Measurements from ENCODE around the gene SMYD3.
A peak's percentile ranks its signal among the peaks of the same experiment; 100 is the strongest.

The SMYD3 gene

DNA sequence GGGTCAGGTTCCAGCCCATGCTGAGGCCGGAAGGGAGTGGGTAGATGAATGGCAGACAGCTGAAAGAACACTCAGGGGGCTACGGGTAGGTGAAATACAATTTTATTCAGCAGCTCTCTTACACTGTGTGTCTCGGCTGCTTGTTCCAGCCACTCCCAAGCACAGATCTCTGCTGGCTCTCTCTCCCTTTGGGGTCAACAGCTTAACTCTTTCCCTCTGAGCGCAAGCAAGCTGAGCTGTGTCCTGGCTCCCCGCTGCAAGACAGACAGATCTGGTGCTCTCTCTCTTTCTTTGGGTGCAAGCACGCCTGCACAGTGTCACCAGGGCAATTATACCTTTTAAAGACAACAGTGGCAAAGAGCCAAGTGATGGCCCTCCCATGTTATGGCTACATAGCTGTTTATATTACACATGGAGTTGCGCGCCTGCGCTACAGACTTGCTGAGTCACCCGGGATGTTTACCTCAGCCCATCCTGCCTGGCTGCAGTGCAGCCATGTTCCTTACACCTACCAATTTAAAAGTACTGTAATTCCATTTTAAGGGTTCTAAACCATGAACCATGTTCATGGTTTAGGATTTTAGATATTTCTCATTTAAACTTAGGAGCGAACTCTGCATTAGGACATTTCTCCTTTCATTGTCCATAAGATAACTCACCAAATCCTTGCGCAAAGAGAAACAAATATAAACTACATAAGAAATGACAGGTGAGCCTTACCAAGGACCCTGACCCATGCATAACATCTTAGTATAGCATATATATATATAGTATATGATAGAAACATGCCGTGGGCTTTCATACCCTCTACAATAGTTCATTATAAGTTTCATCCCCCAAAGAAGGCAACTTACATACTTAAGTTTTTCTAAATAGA is 396.5 kb downstream of the SMYD3 start:
- no peaks in the 10 kb centered on the region for H3K27me3 ChIP-seq
- no peaks in the 10 kb centered on the region for H3K36me3 ChIP-seq
- TF ChIP-seq CTCF (IDR thresholded peaks at IDR 0.05; ENCODE audit: low read depth, low read length): no peak
- H3K9me3 ChIP-seq: no peaks in the 10 kb centered on the region
- H3K4me3 ChIP-seq (ENCODE audit: low read depth, low read length): peak overlapping the region; percentile 32
- H3K4me1 ChIP-seq: peaks cover 63% of the 10 kb centered on the region
- DNase-seq: peak; percentile 92

- no peak for DNase-seq
- TF ChIP-seq CTCF (IDR thresholded peaks at IDR 0.05; ENCODE audit: low read depth, low read length): no peak
Measured at GRCh38 chr1:246108278-246108925, 398.7 kb downstream of the SMYD3 start.

GRCh38 chr1:246107516-246108277 is 399.4 kb downstream of the SMYD3 start:
- DNase-seq: peak; percentile 64
- TF ChIP-seq CTCF (IDR thresholded peaks at IDR 0.05; ENCODE audit: low read depth, low read length): no peak
- no peaks in the 10 kb centered on the region for H3K27me3 ChIP-seq
- H3K4me3 ChIP-seq (ENCODE audit: low read depth, low read length): no peak overlapping the region
- peaks cover 67% of the 10 kb centered on the region for H3K4me1 ChIP-seq
- no peaks in the 10 kb centered on the region; the same call in 1 of the 2 replicates for H3K9me3 ChIP-seq
- H3K36me3 ChIP-seq: no peaks in the 10 kb centered on the region

More at GRCh38 chr1:246108278-246108925, 398.7 kb downstream of the SMYD3 start:
- peaks cover 69% of the 10 kb centered on the region for H3K4me1 ChIP-seq
- H3K27me3 ChIP-seq: no peaks in the 10 kb centered on the region
- no peaks in the 10 kb centered on the region for H3K9me3 ChIP-seq
- no peak overlapping the region for H3K4me3 ChIP-seq (ENCODE audit: low read depth, low read length)
- no peaks in the 10 kb centered on the region for H3K36me3 ChIP-seq

- no peaks in the 10 kb centered on the region for H3K27me3 ChIP-seq
- H3K9me3 ChIP-seq: no peaks in the 10 kb centered on the region; the same call in 1 of the 2 replicates
- no peak for TF ChIP-seq CTCF (IDR thresholded peaks at IDR 0.05; ENCODE audit: low read depth, low read length)
- H3K4me3 ChIP-seq (ENCODE audit: low read depth, low read length): no peak overlapping the region
- no peaks in the 10 kb centered on the region for H3K36me3 ChIP-seq
- no peak for DNase-seq
- H3K4me1 ChIP-seq: peaks cover 61% of the 10 kb centered on the region
Measured at GRCh38 chr1:246106342-246106763, 400.7 kb downstream of the SMYD3 start.

DNA sequence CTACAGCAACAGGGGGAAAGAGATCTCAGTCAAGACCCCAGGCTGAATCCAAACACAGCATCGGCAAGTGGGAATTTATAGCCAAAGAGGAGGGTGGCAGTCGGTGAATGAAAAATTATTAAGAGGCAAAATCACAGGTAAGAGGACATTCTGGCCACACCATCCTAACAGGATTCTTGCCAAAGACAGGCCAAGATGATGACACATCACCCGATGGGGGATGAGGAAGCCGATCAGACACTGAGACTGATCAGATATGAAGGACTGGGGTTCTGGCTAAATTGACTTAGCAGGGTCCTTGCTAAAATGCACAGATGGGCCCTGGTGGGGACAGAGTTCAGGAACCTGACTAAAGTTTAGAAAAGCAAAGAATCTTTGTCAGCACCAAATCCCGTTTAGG is 402.2 kb downstream of the SMYD3 start:
- H3K4me1 ChIP-seq: peaks cover 60% of the 10 kb centered on the region
- H3K27me3 ChIP-seq: no peaks in the 10 kb centered on the region
- no peaks in the 10 kb centered on the region for H3K36me3 ChIP-seq
- TF ChIP-seq CTCF (IDR thresholded peaks at IDR 0.05; ENCODE audit: low read depth, low read length): no peak
- H3K4me3 ChIP-seq (ENCODE audit: low read depth, low read length): no peak overlapping the region
- DNase-seq: peak; percentile 23
- no peaks in the 10 kb centered on the region; the same call in 1 of the 2 replicates for H3K9me3 ChIP-seq
